GM06990 (cell line): Measurements from ENCODE around the gene SUMF2.
"Not testable (repeated sequence)": the region's sequence is repeated elsewhere in the genome, so short reads cannot be mapped to it uniquely, and the experiment has no call there.

Experiments used
- DNase-seq: peaks from one replicate; pipeline ENCODE4 v3.0.0-alpha.2; 2011; ENCODE audit not compliant: insufficient read length; ENCODE audit errors: extremely low read depth
- H3K27me3 ChIP-seq: replicated peaks from 2 replicates; pipeline ENCODE4 v1.6.0; 2011; ENCODE audit warnings: low read length; ENCODE audit not compliant: control insufficient read depth, insufficient read depth
- H3K36me3 ChIP-seq: 2 replicates; pipeline ENCODE4 v1.5.1; 2011; ENCODE audit warnings: low read length; ENCODE audit not compliant: control insufficient read depth, insufficient read depth
- H3K4me3 ChIP-seq: replicated peaks from 2 replicates; pipeline ENCODE4 v1.5.1; 2011; ENCODE audit warnings: low read depth, mild to moderate bottlenecking, control low read depth, low read length
- TF ChIP-seq, protein P1 (sequence below): IDR thresholded peaks from 2 replicates; pipeline ENCODE4 v1.5.1; 2011; ENCODE audit warnings: low read length, control low read depth, mild to moderate bottlenecking, inconsistent platforms; ENCODE audit not compliant: insufficient read depth, poor library complexity, severe bottlenecking

Gene SUMF2

GRCh38 chr7:56063882-56064625 lies at the start of gene SUMF2:
Gene SUMF2, plus strand, starts transcription at chr7:56064286. Its CDS starts 26 bp downstream, at chr7:56064312.
- DNase-seq: peak; percentile 94
- Histone ChIP-seq H3K36me3 (peaks cover 6% of the 10 kb centered on the region), H3K27me3 (no peaks in the 10 kb centered on the region), H3K4me3 (peak within 1 kb of the TSS; percentile 94)
- TF ChIP-seq, protein P1, sequence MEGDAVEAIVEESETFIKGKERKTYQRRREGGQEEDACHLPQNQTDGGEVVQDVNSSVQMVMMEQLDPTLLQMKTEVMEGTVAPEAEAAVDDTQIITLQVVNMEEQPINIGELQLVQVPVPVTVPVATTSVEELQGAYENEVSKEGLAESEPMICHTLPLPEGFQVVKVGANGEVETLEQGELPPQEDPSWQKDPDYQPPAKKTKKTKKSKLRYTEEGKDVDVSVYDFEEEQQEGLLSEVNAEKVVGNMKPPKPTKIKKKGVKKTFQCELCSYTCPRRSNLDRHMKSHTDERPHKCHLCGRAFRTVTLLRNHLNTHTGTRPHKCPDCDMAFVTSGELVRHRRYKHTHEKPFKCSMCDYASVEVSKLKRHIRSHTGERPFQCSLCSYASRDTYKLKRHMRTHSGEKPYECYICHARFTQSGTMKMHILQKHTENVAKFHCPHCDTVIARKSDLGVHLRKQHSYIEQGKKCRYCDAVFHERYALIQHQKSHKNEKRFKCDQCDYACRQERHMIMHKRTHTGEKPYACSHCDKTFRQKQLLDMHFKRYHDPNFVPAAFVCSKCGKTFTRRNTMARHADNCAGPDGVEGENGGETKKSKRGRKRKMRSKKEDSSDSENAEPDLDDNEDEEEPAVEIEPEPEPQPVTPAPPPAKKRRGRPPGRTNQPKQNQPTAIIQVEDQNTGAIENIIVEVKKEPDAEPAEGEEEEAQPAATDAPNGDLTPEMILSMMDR: no peak

- not testable (repeated sequence) for DNase-seq, H3K36me3 ChIP-seq, H3K27me3 ChIP-seq
Observed at GRCh38 chr7:56017015-56017414, 47.1 kb upstream of the SUMF2 start.

DNA sequence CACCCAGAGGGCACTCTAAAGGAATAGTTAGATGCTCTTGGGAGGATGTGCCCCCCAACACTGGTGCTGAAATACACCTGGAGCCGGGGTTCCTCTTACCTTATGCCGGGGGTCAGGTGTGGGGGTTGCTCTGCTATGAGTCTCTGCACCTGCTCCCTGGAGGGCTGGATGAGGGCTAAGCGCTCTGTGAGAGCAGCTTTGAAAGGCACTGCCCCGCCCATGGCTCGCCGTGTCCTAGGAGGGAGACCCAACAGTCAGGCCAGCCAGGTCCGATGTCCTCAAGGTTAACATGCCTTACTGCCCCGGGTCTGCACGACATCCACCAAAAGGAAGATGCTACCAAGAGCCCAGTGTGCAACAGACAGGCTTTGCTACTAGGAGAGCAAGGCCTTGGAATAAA lies 44.6 kb upstream of the SUMF2 start:
- Histone ChIP-seq H3K36me3 (peaks cover 6% of the 10 kb centered on the region; the same call in 1 of the 2 replicates), H3K27me3 (no peaks in the 10 kb centered on the region)
- no peak for DNase-seq

More at GRCh38 chr7:56017015-56017414, 47.1 kb upstream of the SUMF2 start:
- H3K4me3 ChIP-seq: not testable (repeated sequence)

DNA sequence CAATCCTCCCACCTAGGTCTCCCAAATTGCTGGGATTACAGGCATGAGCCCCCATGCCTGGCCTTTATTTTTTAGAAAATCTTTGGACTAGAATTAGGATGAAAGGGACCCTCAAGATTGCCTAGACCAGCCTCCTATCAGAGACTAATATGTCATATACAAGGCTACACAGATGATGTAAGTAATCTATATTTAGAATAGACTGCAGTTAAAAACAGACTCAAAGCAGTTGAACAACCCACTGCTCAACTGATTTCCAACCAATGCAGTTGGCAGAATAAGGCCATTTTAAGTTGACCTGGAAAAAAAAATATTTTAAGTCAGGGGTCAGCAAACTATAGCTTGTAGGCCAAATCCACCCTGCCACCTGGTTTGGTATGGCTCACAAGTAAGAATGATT lies 40.6 kb upstream of the SUMF2 start:
- TF ChIP-seq, protein P1: no peak
- no peak for DNase-seq
- Histone ChIP-seq H3K4me3 (no peak overlapping the region), H3K36me3 (peaks cover 9% of the 10 kb centered on the region), H3K27me3 (no peaks in the 10 kb centered on the region)

More for the DNA sequence above, 44.6 kb upstream of the SUMF2 start:
- no peak overlapping the region for H3K4me3 ChIP-seq
- TF ChIP-seq, protein P1: no peak

DNA sequence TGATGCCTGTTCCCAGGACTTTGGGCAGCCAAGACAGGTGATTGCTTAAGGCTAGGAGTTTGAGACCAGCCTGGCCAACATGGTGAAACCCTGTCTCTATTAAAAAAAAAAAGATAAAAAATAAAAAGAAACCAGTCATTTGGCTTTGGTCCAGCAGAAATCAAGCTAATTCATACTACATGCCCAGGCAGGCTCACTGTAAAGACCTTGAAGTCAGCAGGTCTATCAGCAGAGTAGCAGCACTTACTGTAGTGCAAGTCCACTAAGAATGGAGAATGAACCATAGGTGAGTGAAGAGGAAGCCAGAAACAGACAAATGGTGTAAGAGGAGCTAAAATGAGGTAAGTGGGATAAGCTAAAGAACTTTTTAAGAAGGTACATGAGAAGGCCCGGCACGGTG lies 37.5 kb upstream of the SUMF2 start:
- DNase-seq: no peak
- H3K4me3 ChIP-seq: no peak overlapping the region
- no peaks in the 10 kb centered on the region for H3K27me3 ChIP-seq
- TF ChIP-seq, protein P1: no peak
- H3K36me3 ChIP-seq: peaks cover 6% of the 10 kb centered on the region

DNA sequence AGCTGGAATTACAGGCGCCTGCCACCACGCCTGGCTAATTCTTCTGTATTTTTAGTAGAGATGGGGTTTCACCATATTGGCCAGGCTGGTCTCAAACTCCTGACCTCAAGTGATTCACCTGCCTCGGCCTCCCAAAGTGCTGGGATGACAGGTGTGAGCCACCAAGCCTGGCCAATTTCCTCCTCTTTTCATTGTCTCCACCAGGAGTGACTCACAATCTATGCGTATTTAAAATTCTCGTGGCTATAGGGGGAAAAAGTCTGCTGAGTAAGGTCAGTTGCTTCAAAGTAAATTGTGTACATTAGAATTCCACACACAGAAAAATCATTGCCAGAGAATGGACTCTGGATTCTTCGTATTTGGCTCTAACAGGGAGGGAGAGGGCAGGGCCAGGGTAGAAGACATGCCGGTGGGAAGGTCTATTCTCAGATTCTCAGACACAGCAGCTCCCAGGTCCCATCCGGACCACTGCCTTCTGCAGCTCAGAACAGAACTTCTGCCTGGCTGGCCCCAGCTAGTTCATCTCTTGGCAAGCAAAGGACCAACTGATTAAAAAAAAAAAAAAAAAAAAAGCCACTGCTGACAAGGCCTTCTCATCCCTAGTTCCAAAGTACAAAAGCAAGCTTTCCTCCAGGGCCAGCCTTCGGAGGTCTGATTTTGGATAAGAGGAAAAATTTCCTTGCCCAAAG lies 35.0 kb upstream of the SUMF2 start:
- H3K27me3 ChIP-seq: no peaks in the 10 kb centered on the region
- no peak for DNase-seq
- H3K36me3 ChIP-seq: peaks cover 4% of the 10 kb centered on the region
- no peak overlapping the region for H3K4me3 ChIP-seq
- TF ChIP-seq, protein P1: no peak
